ENCODE results near the gene MMP15.
A peak's percentile ranks its signal among the peaks of the same experiment; 100 is the strongest.

Gene MMP15

DNA sequence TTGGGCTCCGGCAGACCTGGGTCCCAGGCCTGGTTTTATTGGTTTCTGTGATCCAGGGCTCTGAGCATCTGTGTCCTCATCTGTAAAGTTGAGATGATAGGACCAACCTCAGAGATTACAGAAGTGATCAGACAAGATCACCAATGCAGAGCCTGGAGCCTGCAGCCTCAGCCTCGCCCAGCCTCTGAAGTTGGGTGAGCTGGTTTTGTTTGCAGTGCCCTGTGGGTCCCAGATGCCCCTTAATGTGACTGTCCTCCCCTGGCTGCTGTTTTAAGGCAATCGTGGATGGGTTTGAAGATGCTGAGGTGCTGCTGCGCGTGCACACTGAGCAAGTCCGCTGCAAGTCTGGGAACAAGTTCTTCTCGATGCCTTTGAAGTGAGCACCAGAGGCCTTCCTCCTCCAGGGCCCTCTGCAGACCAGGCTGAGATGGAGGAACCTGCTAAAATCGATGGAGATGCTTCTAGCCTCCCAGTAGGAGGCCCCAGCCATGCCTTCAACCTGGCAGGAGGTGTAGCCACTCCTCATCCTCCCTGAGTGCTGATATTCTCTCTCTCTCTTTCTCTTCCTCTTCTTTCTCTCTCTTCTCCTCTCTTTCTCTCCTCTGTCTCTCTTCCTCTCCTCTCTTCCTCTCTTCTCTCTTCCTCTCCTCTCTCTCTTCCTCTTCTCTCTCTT lies 5.6 kb upstream of the MMP15 start:
- DNase-seq, result no peak

DNA sequence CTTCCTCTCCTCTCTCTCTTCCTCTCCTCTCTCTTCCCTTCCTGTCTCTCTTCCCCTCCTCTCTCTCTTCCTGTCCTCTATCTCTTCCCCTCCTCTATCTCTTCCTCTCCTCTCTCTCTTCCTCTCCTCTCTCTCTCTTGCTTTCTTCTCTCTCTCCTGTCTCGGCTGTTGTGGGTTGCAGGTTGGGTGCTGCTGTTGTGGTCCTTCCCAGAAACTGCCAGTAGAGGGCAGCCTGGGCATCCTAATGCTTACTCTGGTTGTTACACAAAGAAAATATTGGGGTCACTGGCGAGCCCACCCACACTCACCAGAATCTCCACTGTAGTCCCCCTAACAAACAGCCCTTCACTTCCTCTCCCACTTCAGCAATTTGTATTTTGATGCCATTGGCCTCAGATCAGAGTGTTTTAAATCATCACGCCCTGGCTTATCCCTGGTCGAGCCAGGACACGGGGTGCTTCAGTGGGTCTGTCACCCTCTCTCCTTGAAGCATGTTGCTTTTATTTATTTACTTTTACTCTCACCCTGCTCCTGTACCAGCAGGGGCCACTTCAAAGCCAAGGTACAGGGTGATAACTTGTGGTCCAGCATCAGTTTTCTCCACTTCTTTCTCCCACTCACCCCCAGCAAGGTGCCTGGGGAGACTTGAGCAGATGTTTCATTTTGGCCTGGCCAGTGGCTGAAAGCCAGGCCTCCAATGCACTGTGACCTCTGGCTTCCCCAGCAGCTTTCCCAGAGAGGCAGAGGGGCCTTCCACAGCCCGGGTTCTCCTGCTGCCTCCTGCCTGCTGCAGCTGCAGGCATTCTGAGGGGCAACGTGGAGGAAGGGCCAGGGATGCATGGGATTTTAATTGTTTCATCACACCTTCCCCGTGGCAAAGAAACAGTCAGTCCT lies 4.7 kb upstream of the MMP15 start:
- DNase-seq, result peak; percentile 62

DNA sequence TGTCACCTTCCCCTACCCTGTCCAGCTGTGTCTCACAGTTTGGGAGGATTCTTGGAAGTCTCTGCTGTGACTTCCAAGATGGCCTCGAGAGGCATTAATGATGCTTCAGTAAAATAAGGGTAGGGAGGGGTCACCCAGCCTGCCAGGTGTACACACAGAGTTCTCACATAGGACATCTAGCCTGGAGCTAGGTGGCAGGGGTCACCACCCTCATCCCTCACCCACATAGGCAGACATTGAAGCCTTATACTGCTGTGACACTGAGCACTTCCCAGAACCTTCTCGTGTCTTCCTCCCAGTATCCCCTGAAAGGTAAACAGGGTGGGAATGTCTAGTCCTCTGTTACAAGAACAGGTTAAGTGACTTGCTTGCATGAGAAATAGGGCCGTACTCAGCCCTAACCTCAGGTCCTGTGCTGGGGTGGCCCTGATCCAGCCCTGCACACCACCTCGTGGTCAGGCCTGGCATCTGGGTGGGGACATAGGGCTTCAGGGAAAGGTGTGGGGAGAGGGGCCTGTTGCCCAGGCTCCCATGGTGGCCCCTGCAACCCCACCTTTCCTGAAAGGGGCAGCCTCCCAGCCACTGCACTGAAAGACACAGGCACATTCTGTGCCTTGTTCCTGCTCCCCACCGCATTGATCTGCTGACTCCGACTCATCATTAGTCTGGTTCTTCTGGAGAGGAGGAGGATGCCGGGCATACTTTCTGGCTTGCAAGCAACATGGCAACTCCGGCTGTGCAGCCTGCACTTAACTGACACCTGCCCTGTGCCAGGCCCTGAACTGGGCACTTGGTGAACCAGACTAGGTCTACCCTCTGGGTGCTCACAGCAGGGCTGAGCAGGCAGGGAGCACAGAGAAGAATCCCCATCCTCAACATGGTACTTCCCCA lies 3.6 kb upstream of the MMP15 start:
- DNase-seq, result no peak

GRCh38 chr16:58022601-58023371 lies 2.8 kb upstream of the MMP15 start:
- DNase-seq, result no peak

- peak; percentile 30 for DNase-seq
These were observed 836 bp upstream of the MMP15 start for GRCh38 chr16:58024486-58025350.

GRCh38 chr16:58026139-58026704 lies 668 bp downstream of the MMP15 start:
- DNase-seq, result peak; percentile 16

GRCh38 chr16:58026705-58027160 lies 1.2 kb downstream of the MMP15 start:
- peak; percentile 9 for DNase-seq

GRCh38 chr16:58027161-58027915 lies 1.8 kb downstream of the MMP15 start:
- no peak for DNase-seq

DNA sequence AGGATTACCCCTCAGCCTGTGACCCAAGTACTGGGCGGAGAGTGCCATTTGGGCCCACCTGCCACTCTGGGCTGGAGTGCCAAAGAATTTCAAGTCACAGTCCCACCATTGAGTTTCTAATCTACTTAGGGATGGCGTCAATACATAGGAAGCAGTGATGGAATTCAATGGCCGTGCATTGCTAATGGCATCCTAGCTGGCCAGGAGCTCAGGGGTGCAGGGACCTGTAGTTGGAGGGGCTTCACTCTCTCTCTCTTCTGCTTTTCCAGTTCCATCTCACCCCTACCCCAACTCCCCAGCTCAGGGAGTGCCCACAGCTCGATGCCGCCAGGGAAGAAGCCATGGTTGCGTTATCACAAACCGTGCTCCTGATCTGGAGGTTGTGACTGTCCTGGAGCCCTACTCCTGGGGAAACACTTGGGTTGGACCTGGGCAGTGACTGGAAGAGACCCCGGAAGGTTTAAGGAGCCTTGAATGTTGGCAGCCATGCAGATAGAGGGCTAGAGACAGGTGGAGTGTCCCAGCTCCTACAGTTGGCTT lies 2.4 kb downstream of the MMP15 start:
- DNase-seq, result no peak

- DNase-seq, result no peak
These were observed 3.1 kb downstream of the MMP15 start for GRCh38 chr16:58028541-58029070.

DNA sequence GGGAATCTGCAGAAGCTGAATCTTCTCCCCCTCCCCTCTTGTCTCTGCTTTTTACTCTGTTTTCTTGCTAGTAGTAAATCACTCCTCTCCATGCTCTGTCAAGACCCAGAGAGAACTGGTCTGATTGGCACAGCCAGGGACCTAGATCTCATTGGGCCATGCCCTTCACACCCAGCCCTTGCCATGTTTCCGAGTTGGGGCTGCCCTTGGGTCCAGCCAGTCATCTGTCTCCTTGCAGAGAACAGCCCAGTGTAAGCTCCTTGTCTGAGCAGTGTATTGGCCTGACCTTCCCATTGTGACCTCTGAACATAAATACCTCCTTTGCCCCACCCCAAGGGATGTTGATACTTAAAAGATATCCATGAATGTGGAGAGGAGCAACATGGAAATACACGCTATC lies 3.9 kb downstream of the MMP15 start:
- DNase-seq, result no peak

DNA sequence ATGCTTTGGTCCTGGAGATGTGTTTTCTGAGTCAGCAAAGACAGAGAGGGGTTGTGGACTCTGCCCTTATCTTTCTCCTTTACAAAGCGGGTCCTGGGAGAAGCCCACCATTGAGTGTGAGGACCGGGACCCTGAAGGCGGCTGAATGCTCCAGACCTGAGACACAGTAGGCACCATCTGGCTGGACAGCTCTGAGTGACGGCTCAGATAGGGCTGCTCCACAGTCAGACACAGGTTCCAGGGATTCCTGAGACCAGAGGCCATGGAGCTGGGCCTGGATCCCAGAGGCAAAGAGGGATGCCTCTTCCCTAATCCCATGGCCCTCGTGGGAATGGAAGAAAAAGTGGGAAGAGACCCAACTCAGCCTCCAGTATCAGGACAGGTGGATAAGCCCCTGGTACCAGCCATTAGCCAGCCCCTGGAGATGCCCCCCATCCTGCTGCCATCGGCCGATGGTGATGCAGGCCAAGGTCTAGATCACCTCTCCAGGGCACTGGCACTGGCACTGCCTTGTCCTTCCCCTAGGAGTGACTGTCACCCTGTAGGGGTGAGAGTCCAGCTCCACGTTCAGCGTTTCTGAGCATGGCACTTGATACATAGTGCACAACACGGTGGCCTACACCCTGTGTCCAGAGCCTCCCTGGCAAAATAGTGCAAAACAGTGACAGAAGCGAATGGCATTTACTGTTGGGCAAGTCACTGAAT lies 4.7 kb downstream of the MMP15 start:
- DNase-seq, result no peak

DNA sequence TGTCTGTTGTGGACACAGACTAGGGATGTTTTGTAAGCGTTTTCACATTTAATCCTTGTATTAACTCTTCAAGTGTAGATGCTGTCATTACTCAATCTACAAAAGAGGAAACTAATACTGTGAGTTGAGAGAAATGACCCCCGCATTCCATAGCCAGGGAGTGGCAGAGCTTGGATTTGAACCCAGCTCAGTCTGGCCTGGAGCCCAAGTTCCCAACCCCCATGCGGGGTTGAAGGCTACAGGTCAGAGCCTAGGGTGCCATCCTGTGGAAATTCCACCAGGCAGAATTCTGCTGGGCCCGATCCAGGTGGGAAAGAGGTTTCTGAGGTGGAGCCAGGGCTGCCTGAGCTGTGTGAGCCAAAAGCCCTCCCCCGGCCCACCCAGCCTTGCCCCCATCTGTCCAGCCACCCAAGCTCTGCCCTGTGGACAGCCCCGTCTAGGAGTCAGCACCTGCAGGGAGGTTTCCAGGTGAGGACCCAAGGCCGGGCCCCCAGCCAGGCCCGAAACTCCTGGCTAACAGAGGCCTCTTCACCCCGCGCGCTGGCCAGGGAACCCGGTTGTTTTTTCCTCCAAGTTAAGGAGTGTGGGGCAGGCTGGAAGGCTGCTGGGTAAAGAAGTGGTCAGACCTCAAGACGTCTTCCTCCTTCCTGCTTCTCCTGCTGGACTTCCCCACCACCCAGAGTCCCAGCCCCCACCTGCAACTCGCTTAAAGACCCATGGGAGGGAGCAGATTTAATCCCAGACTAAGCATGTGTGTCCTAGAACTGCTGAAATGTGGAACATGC lies 5.7 kb downstream of the MMP15 start:
- DNase-seq, result no peak

- no peak for DNase-seq
These were observed 7.2 kb downstream of the MMP15 start for GRCh38 chr16:58032710-58033293.

DNA sequence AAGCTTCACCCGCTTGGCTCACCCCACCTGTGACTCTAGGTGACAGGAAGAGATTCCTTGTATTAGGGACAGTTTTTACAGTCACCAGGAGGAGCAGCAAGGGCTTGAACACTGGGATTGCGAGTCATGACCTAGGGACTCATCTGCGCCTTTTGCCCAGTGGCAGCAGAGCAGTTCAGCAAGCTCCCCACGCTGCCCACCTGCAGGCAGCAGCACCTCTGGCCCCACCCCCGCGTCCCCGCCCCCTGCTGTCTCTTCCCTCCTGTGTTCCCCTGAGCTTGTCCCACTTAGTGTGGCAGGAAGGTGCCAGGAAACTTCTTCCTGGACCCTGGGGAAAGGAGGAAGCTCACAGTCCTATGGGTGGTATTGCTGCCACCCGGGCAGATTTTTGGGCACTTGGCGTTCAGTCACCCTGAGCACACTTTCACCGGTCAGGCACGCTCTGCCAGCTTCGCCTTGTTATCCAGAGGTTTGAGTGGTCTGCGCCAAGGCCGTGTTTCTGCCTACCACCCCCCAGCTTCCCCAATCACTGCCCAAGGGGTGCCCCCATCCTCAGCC lies 8.7 kb downstream of the MMP15 start:
- DNase-seq, result no peak

DNA sequence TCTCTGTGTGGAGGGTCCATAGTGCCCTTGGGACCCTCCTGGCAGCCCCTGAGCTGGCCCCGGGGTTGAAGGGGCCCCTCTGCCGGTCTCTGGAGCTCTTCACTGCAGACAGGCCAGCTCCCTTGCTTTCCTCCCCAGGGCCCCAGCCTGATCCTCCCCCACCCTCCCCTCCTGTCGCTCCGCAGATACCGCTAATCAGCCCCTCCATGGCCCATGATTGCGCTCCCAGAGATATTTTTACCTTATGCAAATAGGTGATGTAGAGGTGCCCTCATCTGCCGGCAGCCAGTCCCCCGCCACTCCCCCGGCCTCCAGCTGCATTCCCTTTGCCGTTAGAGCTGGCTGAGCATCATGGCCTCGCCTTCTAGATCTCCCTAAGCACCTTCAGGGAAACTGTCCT lies 9.2 kb downstream of the MMP15 start:
- no peak for DNase-seq
